M059J (cell line): Measurements from ENCODE around the gene SGO1. TPM values are rescaled to one million over a fixed set of nuclear protein-coding genes. Genes with fewer than 3 reads are reported as not detected.

Experiments
- DNase-seq: peaks from one replicate; pipeline ENCODE4 v3.0.0-alpha.2; 2012; ENCODE audit warnings: low read depth
- total RNA-seq: library from RNA; depleted of rRNA; stranded (reverse); fragments of >200 nt; shearing (Covaris generic); gene quantifications from 2 replicates; pipeline ENCODE4 v1.2.3, GENCODE V29; 2014; rRNA removed

The SGO1 gene
- total RNA-seq, 1 experiment from 2014 or later, result 21.1 TPM

DNA sequence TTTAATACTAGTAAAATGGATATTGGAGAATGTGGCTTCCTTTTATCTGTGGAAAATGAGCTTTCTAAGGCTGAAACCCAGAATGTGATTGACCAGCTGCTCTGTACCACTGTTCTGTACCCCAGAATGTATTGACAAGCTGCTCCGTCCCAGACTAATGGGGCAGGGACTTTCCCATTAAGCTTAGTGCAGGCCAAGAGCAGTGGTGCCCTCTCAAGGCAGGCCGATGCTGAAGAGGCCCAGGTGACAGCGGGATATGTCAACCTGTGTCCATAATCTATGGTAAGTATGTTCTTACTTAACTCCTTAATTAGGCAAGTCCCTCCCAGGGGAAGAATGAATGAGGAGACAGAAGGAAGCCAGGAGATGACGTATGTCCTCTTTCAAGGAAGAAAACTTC lies 31.1 kb downstream of the SGO1 start:
- no peak for DNase-seq

DNA sequence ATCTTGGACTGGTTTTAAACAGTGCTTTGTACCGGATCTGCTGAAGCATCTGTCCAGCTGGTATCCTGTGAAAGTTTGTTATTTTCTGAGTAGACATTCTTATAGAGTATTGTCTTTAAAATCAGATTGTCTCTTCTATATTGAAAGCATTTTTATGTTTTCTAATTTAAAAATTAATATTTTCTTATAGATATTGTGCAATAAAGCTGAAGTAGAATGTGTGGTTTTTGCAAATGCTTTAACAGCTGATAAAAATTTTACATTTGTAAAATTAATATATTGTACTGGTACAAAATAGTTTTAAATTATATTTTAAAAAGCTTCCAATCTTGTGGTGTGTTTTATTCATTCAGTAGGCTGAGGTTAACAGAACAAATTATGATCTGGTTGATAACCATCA lies 31.9 kb downstream of the SGO1 start:
- no peak for DNase-seq

DNA sequence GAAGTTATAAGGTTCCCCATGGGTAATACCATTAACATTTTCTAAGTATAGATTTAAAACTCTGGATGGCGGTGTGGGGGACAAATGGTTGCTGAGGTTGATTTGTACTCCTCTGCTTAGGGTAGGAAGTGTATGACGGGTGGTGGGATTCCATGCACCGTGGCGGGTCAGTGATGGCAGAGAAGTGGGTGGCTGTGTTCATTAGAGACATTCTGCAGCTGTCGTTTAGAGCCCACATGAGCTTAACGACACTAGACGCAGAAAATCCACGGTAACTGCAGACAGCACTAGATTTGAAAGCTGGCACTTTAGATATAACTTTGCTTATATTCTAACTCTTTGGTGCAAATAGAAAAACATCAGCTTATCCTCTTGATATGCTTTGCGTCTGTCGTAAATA lies 37.5 kb downstream of the SGO1 start:
- DNase-seq, result no peak

DNA sequence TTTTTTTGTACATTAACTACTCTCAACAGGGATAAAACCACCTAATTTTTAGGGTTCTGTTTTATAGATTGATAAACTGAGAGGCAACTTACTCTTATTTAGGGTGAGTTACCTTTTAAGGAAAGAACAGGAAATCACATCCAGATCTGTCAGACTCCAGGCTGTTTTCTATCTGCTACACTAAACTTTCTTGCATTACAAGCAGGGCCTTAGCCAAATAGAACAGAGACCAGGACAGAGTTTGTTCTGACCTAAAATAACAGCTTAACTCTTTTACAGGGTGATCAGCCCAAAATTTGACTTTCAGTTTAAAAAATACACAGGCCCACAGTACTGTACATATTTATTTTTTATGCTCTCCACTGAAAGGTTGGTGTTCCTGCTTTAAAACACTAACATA lies 38.6 kb downstream of the SGO1 start:
- no peak for DNase-seq

DNA sequence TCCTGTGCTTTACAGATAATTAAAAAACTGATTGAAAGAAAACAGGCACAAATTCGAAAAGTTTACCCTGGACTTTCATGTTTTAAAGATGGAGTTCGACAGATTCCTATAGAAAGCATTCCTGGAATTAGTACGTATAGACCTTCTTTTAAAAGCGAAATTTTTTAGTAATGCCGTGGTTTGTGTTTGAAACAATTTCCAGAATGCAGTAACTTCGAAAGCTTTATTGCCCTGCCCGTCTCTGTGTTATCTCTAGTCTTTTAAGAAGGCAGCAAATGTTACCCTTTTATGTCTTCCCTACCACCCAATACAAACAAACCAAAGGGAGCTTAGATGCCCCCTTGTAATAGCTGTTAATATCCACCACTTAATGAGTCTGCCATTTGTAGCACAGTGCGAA lies 39.7 kb downstream of the SGO1 start:
- no peak for DNase-seq

DNA sequence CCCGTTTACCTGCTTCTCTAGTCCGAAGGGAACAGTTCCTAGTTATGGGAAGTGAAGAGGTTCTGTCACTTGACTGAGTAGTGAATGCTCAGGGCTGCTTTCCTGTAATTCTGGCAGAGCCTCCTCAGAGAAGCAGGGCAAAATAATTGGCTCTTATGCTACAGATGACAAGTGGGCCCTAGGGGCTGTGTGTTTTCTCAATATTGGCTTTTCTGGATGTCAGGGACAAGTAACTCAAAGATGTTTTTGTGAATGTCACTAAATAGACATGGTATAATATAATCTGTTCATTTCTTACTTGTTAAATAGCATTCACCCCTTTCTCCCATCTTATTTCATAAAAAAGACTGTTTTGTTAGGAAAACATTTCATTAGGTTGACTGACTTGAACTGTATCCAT lies 40.1 kb downstream of the SGO1 start:
- DNase-seq, result no peak

DNA sequence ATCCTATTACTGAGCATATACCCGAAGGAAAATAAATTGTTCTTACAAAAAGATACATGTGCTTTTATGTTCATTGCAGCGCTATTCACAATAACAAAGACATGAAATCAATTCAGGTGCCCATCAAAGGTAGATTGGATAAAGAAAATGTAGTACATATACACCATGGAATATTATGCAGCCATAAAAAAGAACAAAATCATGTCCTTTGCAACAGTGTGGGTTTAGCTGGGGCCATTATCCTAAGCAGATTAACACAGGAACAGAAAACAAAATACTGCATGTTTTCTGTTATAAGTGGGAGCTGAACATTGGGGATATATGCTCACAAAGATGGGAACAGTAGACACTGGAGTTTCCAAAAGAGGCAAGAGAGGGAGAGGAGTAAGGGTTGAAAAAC lies 42.5 kb downstream of the SGO1 start:
- DNase-seq, result no peak

DNA sequence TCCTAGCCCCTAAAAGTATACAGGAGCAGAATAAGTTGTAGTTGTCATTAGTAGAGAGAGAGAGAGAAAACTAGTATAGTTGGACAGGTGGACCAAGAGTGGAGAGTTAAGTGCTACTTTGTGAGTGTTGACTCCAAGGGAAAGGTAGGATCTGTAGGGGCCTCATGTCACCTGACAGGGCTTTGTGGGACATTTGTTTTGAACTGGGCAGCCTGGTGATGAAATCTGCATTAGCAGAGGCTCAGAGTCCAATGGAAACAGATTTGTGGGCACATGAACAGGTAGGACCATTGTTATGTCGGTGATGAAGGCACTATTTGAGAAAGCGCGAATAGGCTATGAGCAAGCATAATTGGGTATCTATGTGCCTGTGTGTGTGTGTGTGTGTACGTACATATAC lies 43.5 kb downstream of the SGO1 start:
- DNase-seq, result no peak

DNA sequence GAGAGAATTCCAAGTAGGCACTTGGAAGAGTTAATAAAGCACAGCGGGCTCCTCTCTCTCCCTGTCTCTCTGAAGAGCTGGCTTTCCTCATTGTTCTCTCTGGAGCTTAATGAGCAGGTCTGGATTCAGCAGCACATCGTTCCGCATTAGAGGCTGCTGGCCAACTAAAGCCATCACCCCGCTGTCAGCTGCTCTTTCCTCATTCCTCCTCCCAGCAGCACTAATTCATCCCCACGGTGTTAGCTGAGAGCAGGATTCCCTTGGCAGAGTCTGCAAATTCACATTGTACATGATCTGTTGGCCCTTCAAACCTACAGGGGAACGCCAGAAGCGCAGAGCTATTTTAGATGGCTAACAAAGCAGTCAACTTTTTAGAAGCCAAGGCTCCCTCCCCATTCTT lies 44.2 kb downstream of the SGO1 start:
- DNase-seq, result no peak

DNA sequence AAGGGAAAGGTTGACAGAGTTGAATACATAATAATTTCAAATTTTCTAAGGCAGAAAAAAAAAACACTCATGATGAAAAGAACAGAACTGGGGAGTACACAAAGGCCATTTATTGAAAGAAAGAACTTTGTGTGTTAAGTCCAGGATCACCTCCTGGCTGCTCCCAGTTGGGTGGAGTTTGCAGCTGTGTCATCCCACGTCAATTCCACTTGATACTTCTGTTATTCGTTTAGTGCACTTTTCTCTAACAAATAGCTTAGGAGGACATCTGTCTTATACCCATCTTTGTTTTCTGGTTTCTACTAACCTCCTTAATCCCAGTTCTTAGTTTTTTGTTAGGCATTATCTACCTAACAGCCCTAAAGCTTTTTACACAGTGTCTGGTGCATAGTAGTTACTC lies 44.7 kb downstream of the SGO1 start:
- no peak for DNase-seq

DNA sequence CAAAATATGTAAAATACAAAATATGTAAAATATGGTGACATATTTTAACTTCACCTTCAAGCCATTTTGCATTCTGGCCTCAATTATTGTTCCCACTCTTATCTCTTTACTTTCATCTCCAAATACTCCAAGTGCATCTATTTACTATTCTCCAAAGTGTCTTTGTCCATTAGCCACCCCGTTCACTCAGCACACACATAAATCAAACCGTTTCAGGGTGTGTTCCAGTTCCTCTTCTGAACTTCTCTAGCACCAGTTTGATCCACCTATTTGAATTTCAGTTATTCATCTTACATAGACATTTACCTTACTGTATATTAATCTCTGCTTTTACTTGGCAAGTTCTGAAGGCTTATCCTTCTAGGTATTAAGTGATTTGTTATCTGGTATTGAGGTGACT lies 45.1 kb downstream of the SGO1 start:
- DNase-seq, result no peak

DNA sequence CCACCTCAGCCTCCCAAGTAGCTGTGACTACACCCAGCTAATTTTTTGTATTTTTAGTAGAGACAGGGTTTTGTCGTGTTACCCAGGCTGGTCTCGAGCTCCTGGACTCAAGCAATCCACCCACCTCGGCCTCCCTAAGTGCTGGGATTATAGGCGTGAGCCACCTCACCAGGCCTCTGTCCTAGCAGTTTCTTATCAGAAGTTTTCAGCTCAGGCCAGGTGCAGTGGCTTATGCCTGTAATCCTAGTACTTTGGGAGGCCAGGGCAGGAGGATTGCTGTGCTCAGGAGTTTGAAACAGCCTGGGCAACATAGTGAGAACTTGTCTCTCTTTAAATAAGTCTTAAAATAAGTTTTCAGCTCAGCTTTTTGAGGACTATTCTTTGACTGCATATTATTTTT lies 48.4 kb downstream of the SGO1 start:
- DNase-seq, result no peak

DNA sequence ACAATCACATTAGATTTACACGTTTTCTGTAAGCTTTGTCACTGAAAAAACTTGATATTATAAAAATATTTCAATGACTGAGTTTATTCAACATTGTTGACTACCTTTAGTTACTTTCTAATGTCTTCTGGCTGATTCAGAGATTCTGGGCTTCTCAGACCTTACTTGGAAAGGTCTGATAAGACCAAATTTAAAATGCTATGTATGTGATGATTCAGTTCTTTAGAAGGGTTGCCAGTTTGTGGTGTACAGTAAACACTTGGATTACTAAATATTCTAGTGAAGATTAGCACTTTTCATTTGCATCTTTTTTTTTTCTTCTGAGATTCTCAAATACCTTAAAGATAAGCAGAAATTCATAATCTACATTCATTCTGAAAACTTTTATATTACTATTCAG lies 49.8 kb downstream of the SGO1 start:
- DNase-seq, result no peak

DNA sequence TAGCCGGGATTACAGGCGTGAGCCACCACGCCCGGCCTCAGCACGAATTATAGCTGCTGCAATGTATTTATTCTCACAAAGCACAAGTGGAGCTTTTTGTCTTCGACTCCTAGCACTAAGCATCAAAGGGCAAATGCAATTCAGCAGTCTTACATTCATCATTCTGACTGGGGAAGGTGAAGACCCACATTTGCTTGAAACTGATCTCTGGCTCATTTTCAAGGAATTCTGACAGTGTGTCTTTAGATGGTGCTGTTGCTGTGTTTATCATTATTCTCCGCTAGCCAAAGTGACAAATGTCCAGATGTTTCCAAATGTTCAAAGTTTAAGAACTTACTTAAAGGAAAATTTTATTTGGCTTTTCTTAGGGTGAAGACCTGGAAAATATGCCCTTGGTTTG lies 55.9 kb downstream of the SGO1 start:
- no peak for DNase-seq

DNA sequence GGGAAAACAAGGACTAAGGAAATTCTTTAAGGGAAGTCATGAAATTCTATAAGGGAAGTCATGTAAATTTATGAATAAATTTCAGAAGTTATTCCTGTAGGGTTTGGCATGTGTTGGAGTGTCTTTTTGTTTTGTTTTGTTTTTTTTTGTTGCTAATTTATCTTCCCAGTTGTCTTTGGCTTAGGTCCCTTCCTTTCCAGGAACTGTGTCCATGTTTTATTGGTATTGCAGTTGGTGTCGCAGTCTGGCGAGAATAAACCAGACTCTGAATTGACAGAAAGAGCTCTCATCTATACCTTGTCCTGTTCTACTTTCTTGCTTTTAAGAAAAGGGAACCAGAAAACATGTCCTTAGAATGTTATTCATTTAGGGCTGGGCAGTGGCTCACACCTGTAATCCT lies 57.6 kb downstream of the SGO1 start:
- no peak for DNase-seq

DNA sequence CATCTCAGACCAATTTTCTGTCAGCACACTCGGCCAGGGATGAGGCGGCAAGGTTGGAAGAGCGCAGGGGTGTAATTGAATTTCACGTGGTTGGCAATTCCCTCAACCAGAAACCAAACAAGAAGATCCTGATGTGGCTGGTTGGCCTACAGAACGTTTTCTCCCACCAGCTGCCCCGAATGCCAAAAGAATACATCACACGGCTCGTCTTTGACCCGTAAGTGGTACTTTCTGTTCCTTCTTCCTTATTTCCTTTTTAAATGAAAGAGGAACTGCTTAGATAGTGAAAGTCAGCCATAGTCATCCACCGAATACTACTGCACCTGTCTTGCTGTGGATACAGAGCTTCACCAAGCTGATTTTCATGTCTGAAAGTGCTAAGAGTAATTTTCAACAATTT lies 60.1 kb downstream of the SGO1 start:
- no peak for DNase-seq

DNA sequence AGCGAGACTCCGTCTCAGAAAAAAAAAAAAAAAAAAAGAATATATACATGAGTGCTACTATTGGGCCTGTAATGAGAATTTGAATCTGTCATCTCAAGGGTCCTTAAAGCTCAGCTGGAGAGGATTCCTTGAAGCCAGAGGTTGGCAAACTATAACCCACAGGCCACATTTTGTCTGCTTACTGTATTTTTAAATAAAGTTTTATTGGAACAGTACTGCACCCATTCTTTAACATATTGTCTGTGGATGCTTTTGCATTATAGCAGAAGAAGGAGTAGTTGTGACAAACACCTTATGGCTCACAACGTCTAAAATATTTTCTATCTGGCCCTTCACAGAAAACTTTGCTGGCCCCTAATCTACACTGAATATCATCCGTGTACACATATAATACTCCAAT lies 60.7 kb downstream of the SGO1 start:
- DNase-seq, result no peak

DNA sequence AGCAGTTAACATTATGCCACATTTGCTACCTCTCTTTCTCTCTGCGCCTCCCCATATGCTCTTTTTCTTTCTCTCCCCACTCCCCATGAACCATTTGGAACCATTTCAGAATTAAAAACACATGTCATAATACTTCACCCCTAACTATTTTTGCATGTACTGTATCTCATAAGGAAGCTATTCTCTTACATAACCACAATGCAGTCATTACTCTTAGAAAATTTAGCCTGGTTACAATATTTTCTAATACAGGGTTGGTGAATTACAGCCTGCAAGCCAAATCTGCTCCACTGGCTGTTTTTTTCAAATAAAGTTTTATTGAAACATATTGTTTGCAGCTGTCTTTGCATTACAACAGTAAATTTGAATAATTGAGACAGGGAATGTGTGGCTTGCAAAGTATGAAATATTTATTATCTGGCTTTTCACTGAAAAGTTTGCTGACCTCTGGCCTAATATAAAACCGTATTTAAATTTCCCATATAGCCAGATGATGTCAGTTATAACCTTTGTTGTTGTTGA lies 62.8 kb downstream of the SGO1 start:
- no peak for DNase-seq

DNA sequence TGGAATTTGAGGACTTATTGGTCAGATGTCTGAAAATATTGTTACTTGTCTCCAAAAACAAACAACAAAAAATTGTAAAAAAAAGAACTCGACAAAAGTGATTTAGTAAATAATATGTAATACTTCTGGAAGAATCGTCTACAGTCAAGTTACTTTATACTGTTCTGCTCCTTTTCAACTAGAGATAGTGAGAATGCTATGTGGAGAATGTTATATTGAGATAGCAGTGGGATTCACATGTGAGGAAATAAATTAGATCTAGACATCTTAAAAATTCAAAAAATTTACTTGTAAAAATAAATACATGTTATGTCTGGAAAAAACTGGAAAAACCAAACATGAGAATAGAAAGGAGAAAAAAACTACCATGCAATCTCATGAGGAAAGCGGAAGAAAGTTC lies 64.9 kb downstream of the SGO1 start:
- DNase-seq, result no peak

Other genes starting within 250 kb of the SGO1 start
- 37.8 and 58.7 TPM in 2 replicates for gene RAB5A, start 239.1 kb downstream of the SGO1 start, total RNA-seq
- not detected in 2 replicates for gene PP2D1, start 173.9 kb downstream of the SGO1 start, total RNA-seq
- 7.3 and 14.7 TPM in 2 replicates for gene KAT2B, start 145.8 kb downstream of the SGO1 start, total RNA-seq